Smooth muscle cell (in vitro differentiated cells): Measurements from ENCODE around the gene MTLN. TPM values are rescaled to one million over a fixed set of nuclear protein-coding genes. Genes with fewer than 3 reads are reported as not detected.

Source experiments
- DNase-seq: peaks from one replicate; lab custom pipeline; 2025; ENCODE audit not compliant: unreplicated experiment; lab: John Stamatoyannopoulos, UW
- H2AFZ ChIP-seq: fragments of 200-600 bp; sonication (generic); 2 replicates; pipeline ENCODE4 v1.6.0; 2016; ENCODE audit warnings: antibody characterized with exemption, low read depth, mild to moderate bottlenecking
- H3F3A ChIP-seq: fragments of 200-600 bp; sonication (generic); 2 replicates; pipeline ENCODE4 v1.6.0; 2017; ENCODE audit warnings: antibody characterized with exemption, low read depth
- H3K27ac ChIP-seq: fragments of 200-600 bp; sonication (generic); 2 replicates; pipeline ENCODE4 v1.5.1; 2016; ENCODE audit warnings: low read depth, mild to moderate bottlenecking
- H3K27me3 ChIP-seq: fragments of 200-600 bp; sonication (generic); 2 replicates; pipeline ENCODE4 v1.6.1; 2016; ENCODE audit warnings: low read depth, mild to moderate bottlenecking
- H3K36me3 ChIP-seq: fragments of 200-600 bp; sonication (generic); 2 replicates; pipeline ENCODE4 v1.5.1; 2016; ENCODE audit warnings: low read depth
- H3K4me1 ChIP-seq: fragments of 200-600 bp; sonication (generic); 2 replicates; pipeline ENCODE4 v1.5.1; 2016; ENCODE audit warnings: low read depth
- H3K4me2 ChIP-seq: fragments of 200-600 bp; sonication (generic); 2 replicates; pipeline ENCODE4 v1.6.0; 2016; ENCODE audit warnings: mild to moderate bottlenecking
- H3K4me3 ChIP-seq: fragments of 200-600 bp; sonication (generic); 2 replicates; pipeline ENCODE4 v1.5.1; 2016; ENCODE audit warnings: mild to moderate bottlenecking
- H3K79me2 ChIP-seq: fragments of 200-600 bp; sonication (generic); 2 replicates; pipeline ENCODE4 v1.6.0; 2016; ENCODE audit warnings: low read depth, mild to moderate bottlenecking
- H3K9ac ChIP-seq: fragments of 200-600 bp; sonication (generic); 2 replicates; pipeline ENCODE4 v1.6.0; 2016; ENCODE audit warnings: low read depth
- H3K9me3 ChIP-seq: fragments of 200-600 bp; sonication (generic); replicated peaks from 2 replicates; pipeline ENCODE4 v1.5.1; 2016; ENCODE audit warnings: low read depth
- H4K20me1 ChIP-seq: fragments of 200-600 bp; sonication (generic); 2 replicates; pipeline ENCODE4 v1.6.0; 2016; ENCODE audit warnings: low read depth
- CTCF ChIP-seq: fragments of 200-600 bp; sonication (generic); IDR thresholded peaks from 2 replicates; pipeline ENCODE4 v1.5.1; 2017; ENCODE audit warnings: borderline replicate concordance, mild to moderate bottlenecking, antibody characterized with exemption; ENCODE audit not compliant: insufficient read depth, poor library complexity, severe bottlenecking
- WGBS: methylation state at CpG from one replicate; pipeline ENCODE4 v1.1.7; 2016; ENCODE audit warnings: low lambda C conversion rate; 5-methylcytosine and 5-hydroxymethylcytosine counted together
- polyA plus RNA-seq: library from polyadenylated mRNA; unstranded; fragments of >200 nt; fragmentation: Nextera tagmentation; extraction: Ambion mirVana; gene quantifications from 2 replicates; pipeline ENCODE4 v1.2.1, GENCODE V29; 2016
- total RNA-seq: library from RNA; depleted of rRNA; stranded (reverse); fragments of >200 nt; gene quantifications from 2 replicates; pipeline ENCODE4 v1.2.3, GENCODE V29; 2014

Gene MTLN
- total and polyA plus RNA-seq, 2 experiments from 2014 or later: 73.1 to 98.6 TPM

DNA sequence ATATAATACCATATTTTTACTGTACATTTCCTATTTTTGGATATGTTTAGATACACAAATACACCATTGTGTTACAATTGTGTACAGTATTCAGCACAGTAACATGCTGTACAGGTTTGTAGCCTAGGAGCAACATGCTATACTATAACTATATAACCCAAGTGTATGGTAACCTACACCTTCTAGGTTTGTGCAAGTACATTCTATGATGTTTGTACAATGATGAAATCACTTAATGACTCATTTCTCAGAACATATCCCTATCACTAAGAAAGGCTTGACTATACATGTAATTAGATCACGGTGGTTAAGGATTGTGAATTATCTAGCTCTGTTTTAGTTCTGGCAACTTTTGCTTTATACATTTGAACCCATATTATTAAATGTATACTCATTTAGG, 38.8 kb downstream of the MTLN start:
- Histone ChIP-seq H3K4me2 (no peak overlapping the region), H4K20me1 (no peaks in the 10 kb centered on the region), H3K27me3 (peaks cover 3% of the 10 kb centered on the region), H2AFZ (no peak overlapping the region), H3K79me2 (no peaks in the 10 kb centered on the region), H3F3A (no peaks in the 10 kb centered on the region), H3K9ac (no peak overlapping the region), H3K9me3 (no peaks in the 10 kb centered on the region), H3K36me3 (no peaks in the 10 kb centered on the region), H3K4me1 (no peaks in the 10 kb centered on the region), H3K27ac (no peak overlapping the region), H3K4me3 (no peak overlapping the region)
- DNase-seq: no peak
- 43% methylated on average over 1 of the region's 1 CpG for WGBS
- no peak for TF ChIP-seq CTCF

GRCh38 chr2:110172506-110172905, 39.8 kb downstream of the MTLN start:
- Histone ChIP-seq H3K27ac (no peak overlapping the region), H3K9ac (no peak overlapping the region), H3K4me2 (no peak overlapping the region), H3K36me3 (no peaks in the 10 kb centered on the region), H3K4me3 (no peak overlapping the region), H3F3A (no peaks in the 10 kb centered on the region), H4K20me1 (no peaks in the 10 kb centered on the region), H2AFZ (no peak overlapping the region), H3K79me2 (no peaks in the 10 kb centered on the region), H3K27me3 (peaks cover 3% of the 10 kb centered on the region), H3K9me3 (no peaks in the 10 kb centered on the region), H3K4me1 (no peaks in the 10 kb centered on the region)
- DNase-seq: no peak
- 95% methylated on average over 6 of the region's 6 CpGs for WGBS
- no peak for TF ChIP-seq CTCF

GRCh38 chr2:110170102-110170501, 42.2 kb downstream of the MTLN start:
- no peak overlapping the region for H3K4me3 ChIP-seq
- H3K79me2 ChIP-seq: no peaks in the 10 kb centered on the region
- 95% methylated on average over 3 of the region's 3 CpGs for WGBS
- DNase-seq: no peak
- H3K4me2 ChIP-seq: no peak overlapping the region
- no peaks in the 10 kb centered on the region for H4K20me1 ChIP-seq
- TF ChIP-seq CTCF: no peak
- no peaks in the 10 kb centered on the region for H3K9me3 ChIP-seq
- peaks cover 3% of the 10 kb centered on the region for H3K27me3 ChIP-seq
- H3K9ac ChIP-seq: no peak overlapping the region
- H3K36me3 ChIP-seq: no peaks in the 10 kb centered on the region
- no peaks in the 10 kb centered on the region for H3F3A ChIP-seq
- no peak overlapping the region for H3K27ac ChIP-seq
- no peak overlapping the region for H2AFZ ChIP-seq
- no peaks in the 10 kb centered on the region for H3K4me1 ChIP-seq

- no peak for TF ChIP-seq CTCF
- H3F3A ChIP-seq: no peaks in the 10 kb centered on the region
- no peak overlapping the region for H3K4me3 ChIP-seq
- H3K9me3 ChIP-seq: no peaks in the 10 kb centered on the region
- H3K4me2 ChIP-seq: no peak overlapping the region
- H3K9ac ChIP-seq: no peak overlapping the region
- no peak overlapping the region for H3K27ac ChIP-seq
- no peak overlapping the region for H2AFZ ChIP-seq
- H3K36me3 ChIP-seq: no peaks in the 10 kb centered on the region
- no peaks in the 10 kb centered on the region for H3K79me2 ChIP-seq
- 50% methylated on average over 5 of the region's 5 CpGs for WGBS
- H4K20me1 ChIP-seq: no peaks in the 10 kb centered on the region
- no peaks in the 10 kb centered on the region for H3K4me1 ChIP-seq
- DNase-seq: no peak
- H3K27me3 ChIP-seq: peaks cover 3% of the 10 kb centered on the region
Measured at GRCh38 chr2:110167326-110168000, 44.9 kb downstream of the MTLN start.
